NT2/D1 (cell line): ENCODE measurements around the gene NLRP3.

Experiments used
- SUZ12 ChIP-seq: IDR thresholded peaks from 2 replicates; pipeline ENCODE4 v1.6.1; 2011; ENCODE audit not compliant: insufficient read length, insufficient read depth; ENCODE audit errors: extremely low read depth
- YY1 ChIP-seq: IDR thresholded peaks from 2 replicates; pipeline ENCODE4 v1.6.1; 2011; ENCODE audit not compliant: insufficient read length, insufficient read depth
- ZNF274 ChIP-seq: IDR thresholded peaks from 2 replicates; pipeline ENCODE4 v1.6.1; 2011; ENCODE audit warnings: mild to moderate bottlenecking, low read depth, low read length

DNA sequence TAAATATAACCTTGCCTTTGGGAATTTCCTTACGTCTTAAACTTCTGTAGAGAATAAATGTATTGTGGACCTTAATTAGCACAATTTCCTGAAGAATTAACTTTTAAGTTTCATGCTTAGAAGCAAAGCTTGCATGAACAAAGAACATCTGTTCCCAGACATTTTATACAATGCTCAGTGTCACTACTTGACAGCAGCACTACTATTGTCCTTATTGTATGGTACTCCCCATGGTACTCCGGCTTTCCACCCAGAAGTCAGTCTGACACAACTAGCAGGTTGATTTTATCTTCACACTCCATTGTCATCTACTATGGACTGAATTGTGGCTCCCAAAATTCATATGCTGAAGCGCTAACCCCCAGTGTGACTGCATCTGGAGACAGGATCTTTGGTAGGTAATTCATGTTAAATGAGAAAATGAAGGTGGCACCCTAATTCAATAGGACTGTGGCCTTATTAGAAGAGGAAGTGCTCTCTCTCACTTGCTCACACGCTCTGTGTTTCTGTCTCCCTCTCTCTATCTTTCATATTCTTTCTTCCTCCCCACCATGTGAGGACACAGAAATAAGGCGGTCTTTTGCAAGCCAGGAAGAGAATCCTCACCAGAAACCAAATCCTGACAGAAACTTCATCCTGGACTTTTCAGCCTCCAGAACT lies 52.6 kb downstream of the NLRP3 start:
- TF ChIP-seq ZNF274 = no peak
- no peak for TF ChIP-seq YY1
- no peak for TF ChIP-seq SUZ12
